Measurements from ENCODE around the gene PIK3R6.

PIK3R6 gene

DNA sequence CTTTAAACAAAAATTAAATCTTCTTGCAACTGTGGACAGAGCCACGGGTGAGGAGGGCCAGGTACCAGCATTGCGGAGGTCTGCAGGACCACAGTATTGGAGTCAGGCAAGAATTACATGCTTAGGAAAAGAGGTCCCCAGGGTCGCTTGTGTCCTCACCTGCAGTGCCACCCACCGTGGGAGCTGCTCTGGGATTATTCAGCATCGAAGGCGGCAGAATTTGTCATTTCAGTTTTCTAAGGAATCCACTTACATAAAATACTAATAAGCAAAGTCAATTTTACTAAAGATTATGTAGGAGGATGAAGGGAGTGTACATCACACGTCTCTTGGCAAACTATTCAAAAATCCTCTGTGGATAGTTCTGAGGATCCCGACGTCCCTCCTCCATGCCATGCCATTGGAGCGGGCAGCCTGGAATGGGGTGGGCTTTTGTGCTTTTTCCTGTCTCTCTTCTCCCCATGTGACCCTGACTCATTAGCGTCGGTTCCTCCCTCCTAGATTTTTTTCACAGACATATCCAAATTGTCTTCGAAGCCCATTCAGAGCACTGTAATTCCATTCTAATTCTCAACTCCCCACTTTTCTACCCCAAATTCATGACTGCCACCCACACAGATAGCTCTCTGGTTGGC is 3.0 kb upstream of the PIK3R6 start:
- no peak for DNase-seq (ENCODE audit: low read depth in 1 of 2, low spot score in 1 of 2)
- Histone ChIP-seq H3K27ac (replicated peaks) (no peak overlapping the region), H3K27me3 (ENCODE audit: insufficient read depth, poor library complexity, severe bottlenecking) (no peaks in the 10 kb centered on the region), H3K4me3 (replicated peaks; ENCODE audit: insufficient read depth, low read length) (no peak overlapping the region)
- TF ChIP-seq GABPA (IDR thresholded peaks at IDR 0.05; ENCODE audit: low read depth), result no peak
- TF ChIP-seq SPI1 (IDR thresholded peaks at IDR 0.05; ENCODE audit: borderline replicate concordance, low read depth), result no peak
- no peak for TF ChIP-seq POLR2AphosphoS5 (IDR thresholded peaks at IDR 0.05; ENCODE audit: low read depth)
- TF ChIP-seq, protein P1, sequence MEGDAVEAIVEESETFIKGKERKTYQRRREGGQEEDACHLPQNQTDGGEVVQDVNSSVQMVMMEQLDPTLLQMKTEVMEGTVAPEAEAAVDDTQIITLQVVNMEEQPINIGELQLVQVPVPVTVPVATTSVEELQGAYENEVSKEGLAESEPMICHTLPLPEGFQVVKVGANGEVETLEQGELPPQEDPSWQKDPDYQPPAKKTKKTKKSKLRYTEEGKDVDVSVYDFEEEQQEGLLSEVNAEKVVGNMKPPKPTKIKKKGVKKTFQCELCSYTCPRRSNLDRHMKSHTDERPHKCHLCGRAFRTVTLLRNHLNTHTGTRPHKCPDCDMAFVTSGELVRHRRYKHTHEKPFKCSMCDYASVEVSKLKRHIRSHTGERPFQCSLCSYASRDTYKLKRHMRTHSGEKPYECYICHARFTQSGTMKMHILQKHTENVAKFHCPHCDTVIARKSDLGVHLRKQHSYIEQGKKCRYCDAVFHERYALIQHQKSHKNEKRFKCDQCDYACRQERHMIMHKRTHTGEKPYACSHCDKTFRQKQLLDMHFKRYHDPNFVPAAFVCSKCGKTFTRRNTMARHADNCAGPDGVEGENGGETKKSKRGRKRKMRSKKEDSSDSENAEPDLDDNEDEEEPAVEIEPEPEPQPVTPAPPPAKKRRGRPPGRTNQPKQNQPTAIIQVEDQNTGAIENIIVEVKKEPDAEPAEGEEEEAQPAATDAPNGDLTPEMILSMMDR (IDR thresholded peaks at IDR 0.05; ENCODE audit: insufficient read depth, low read length), result no peak
- TF ChIP-seq, protein P2, sequence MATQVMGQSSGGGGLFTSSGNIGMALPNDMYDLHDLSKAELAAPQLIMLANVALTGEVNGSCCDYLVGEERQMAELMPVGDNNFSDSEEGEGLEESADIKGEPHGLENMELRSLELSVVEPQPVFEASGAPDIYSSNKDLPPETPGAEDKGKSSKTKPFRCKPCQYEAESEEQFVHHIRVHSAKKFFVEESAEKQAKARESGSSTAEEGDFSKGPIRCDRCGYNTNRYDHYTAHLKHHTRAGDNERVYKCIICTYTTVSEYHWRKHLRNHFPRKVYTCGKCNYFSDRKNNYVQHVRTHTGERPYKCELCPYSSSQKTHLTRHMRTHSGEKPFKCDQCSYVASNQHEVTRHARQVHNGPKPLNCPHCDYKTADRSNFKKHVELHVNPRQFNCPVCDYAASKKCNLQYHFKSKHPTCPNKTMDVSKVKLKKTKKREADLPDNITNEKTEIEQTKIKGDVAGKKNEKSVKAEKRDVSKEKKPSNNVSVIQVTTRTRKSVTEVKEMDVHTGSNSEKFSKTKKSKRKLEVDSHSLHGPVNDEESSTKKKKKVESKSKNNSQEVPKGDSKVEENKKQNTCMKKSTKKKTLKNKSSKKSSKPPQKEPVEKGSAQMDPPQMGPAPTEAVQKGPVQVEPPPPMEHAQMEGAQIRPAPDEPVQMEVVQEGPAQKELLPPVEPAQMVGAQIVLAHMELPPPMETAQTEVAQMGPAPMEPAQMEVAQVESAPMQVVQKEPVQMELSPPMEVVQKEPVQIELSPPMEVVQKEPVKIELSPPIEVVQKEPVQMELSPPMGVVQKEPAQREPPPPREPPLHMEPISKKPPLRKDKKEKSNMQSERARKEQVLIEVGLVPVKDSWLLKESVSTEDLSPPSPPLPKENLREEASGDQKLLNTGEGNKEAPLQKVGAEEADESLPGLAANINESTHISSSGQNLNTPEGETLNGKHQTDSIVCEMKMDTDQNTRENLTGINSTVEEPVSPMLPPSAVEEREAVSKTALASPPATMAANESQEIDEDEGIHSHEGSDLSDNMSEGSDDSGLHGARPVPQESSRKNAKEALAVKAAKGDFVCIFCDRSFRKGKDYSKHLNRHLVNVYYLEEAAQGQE (IDR thresholded peaks at IDR 0.05; ENCODE audit: insufficient replicate concordance, low read depth), result no peak

DNA sequence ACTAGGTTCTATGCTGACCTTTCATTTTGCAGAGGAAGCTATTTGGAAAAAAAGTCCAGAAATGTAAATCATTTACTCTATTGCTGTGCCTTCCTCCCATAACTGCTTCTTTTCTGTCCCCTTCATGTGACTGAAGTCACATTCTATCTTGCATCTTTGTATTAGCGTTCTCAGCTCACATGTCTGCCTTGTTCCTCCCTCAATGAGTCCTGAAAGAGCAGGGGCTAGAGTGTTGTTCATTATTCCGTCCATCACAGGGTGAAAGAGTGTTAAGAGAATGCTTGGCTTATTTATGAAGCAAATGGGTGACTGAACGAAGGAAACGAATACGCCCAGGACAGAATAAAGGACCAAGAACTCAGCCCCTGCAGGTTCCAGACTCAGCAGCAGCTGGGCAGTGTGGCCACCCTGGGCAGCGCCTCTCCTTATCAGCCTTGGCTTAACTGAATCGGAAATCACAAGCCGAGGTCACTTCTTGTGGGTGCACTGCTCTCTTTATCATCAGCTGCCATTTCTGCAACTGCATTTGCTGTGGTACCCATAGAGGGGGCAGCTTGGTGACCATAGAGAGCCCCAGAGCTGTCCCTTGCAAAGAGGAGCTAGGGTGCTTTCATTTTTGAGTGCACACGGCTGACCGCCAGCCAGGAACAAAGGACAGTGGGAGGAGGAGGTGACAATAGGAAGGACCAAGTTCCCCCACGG is 1.8 kb upstream of the PIK3R6 start:
- no peak for TF ChIP-seq SPI1 (IDR thresholded peaks at IDR 0.05; ENCODE audit: borderline replicate concordance, low read depth)
- TF ChIP-seq, protein P1 (IDR thresholded peaks at IDR 0.05; ENCODE audit: insufficient read depth, low read length), result no peak
- TF ChIP-seq GABPA (IDR thresholded peaks at IDR 0.05; ENCODE audit: low read depth), result no peak
- TF ChIP-seq POLR2AphosphoS5 (IDR thresholded peaks at IDR 0.05; ENCODE audit: low read depth), result no peak
- TF ChIP-seq, protein P2 (IDR thresholded peaks at IDR 0.05; ENCODE audit: insufficient replicate concordance, low read depth), result no peak
- no peak overlapping the region for H3K27ac ChIP-seq (replicated peaks)
- no peak for DNase-seq (ENCODE audit: low read depth in 1 of 2, low spot score in 1 of 2)
- H3K4me3 ChIP-seq (replicated peaks; ENCODE audit: insufficient read depth, low read length), result no peak overlapping the region
- no peaks in the 10 kb centered on the region for H3K27me3 ChIP-seq (ENCODE audit: insufficient read depth, poor library complexity, severe bottlenecking)

DNA sequence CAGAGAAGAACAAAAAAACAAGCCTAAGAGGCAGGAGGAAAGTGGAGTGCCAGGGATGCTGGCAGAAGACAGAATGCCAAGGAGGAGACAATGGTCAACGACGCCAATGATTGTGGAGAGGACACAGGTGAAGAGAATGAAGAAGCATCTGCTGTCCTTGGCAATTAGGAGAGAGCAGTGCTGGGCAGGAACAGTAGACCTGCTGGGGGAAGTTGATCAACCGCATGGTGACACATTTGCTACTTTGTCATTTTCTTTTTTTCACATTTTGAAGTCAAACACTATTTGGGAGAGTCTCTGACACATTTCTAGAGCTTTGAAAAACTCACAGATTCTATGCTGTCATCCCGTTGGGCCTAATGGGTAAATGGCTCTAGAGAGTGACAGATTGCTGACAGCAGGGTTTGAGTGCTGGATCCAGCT is 1.1 kb upstream of the PIK3R6 start:
- no peak overlapping the region for H3K27ac ChIP-seq (replicated peaks)
- no peak for DNase-seq (ENCODE audit: low read depth in 1 of 2, low spot score in 1 of 2)
- TF ChIP-seq GABPA (IDR thresholded peaks at IDR 0.05; ENCODE audit: low read depth) (no peak), POLR2AphosphoS5 (IDR thresholded peaks at IDR 0.05; ENCODE audit: low read depth) (no peak), SPI1 (IDR thresholded peaks at IDR 0.05; ENCODE audit: borderline replicate concordance, low read depth) (no peak)
- TF ChIP-seq, protein P1 (IDR thresholded peaks at IDR 0.05; ENCODE audit: insufficient read depth, low read length), result no peak
- TF ChIP-seq, protein P2 (IDR thresholded peaks at IDR 0.05; ENCODE audit: insufficient replicate concordance, low read depth), result no peak
- no peak overlapping the region for H3K4me3 ChIP-seq (replicated peaks; ENCODE audit: insufficient read depth, low read length)
- H3K27me3 ChIP-seq (ENCODE audit: insufficient read depth, poor library complexity, severe bottlenecking), result no peaks in the 10 kb centered on the region

All from HL-60 (cell line).